ENCODE measurements around the gene CYP26A1. TPM values are rescaled to one million over a fixed set of nuclear protein-coding genes. Genes with fewer than 3 reads are reported as not detected.
A peak's percentile ranks its signal among the peaks of the same experiment; 100 is the strongest.

Gene CYP26A1
- total RNA-seq, 1 experiment from 2014 or later, result 0.17 TPM

GRCh38 chr10:93115661-93116383, 42.1 kb downstream of the CYP26A1 start:
- no peaks in the 10 kb centered on the region for H3K27me3 ChIP-seq (ENCODE audit: insufficient read depth, low read length)
- no TSS peak for BruUV-seq (replicated peaks)
- peaks cover 0 to 5% of the 10 kb centered on the region in 2 experiments; a peak in 2 of 4 replicates for H3K4me1 ChIP-seq (ENCODE audit: control insufficient read depth in 1 of 2, insufficient read depth in 2 of 2, low read length in 2 of 2)
- no peak overlapping the region for H3K27ac ChIP-seq (ENCODE audit: low read depth, low read length)
- no peak overlapping the region for H3K9ac ChIP-seq (ENCODE audit: low read length)
- no peaks in the 10 kb centered on the region for H4K20me1 ChIP-seq (ENCODE audit: insufficient read depth)
- peak; percentile 74 for DNase-seq (ENCODE audit: low read depth, low spot score)
- intact Hi-C loops (cut with micrococcal nuclease), result loop anchor here (2.0 to 5.0 kb wide), 2 partner anchors 173 to 236 kb away; no protein-coding TSS in a partner anchor
- no peak overlapping the region for H3K4me3 ChIP-seq (replicated peaks in 1 of 2; ENCODE audit: low read depth in 1 of 2, low read length in 2 of 2)
- RAD21 ChIA-PET (ENCODE audit: low non-redundant PET in 1 of 2, low total read pairs in 2 of 2, uncharacterized antibody in 2 of 2, unreplicated experiment in 2 of 2), result no interaction called here
- no peak for TF ChIP-seq POLR2AphosphoS5 (IDR thresholded peaks at IDR 0.05; ENCODE audit: low read depth, low read length)
- TF ChIP-seq, protein P1, sequence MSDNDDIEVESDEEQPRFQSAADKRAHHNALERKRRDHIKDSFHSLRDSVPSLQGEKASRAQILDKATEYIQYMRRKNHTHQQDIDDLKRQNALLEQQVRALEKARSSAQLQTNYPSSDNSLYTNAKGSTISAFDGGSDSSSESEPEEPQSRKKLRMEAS (IDR thresholded peaks at IDR 0.05), result no peak
- TF ChIP-seq RAD21 (IDR thresholded peaks at IDR 0.05; ENCODE audit: low read depth), result peak; percentile 69
- TF ChIP-seq, protein P2, sequence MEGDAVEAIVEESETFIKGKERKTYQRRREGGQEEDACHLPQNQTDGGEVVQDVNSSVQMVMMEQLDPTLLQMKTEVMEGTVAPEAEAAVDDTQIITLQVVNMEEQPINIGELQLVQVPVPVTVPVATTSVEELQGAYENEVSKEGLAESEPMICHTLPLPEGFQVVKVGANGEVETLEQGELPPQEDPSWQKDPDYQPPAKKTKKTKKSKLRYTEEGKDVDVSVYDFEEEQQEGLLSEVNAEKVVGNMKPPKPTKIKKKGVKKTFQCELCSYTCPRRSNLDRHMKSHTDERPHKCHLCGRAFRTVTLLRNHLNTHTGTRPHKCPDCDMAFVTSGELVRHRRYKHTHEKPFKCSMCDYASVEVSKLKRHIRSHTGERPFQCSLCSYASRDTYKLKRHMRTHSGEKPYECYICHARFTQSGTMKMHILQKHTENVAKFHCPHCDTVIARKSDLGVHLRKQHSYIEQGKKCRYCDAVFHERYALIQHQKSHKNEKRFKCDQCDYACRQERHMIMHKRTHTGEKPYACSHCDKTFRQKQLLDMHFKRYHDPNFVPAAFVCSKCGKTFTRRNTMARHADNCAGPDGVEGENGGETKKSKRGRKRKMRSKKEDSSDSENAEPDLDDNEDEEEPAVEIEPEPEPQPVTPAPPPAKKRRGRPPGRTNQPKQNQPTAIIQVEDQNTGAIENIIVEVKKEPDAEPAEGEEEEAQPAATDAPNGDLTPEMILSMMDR (IDR thresholded peaks at IDR 0.05 in 2 of 3, conservative IDR thresholded peaks at IDR 0.05 in 1 of 3; ENCODE audit: borderline replicate concordance in 1 of 3, insufficient read depth in 1 of 3, low read depth in 2 of 3, low read length in 2 of 3), result peak; percentile 47 to 70 (median 57); a peak in 5 of 6 replicates
- peak; percentile 79 for TF ChIP-seq CBX3 (IDR thresholded peaks at IDR 0.05; ENCODE audit: low read depth)
- TF ChIP-seq JUND (IDR thresholded peaks at IDR 0.05), result no peak
- TF ChIP-seq CEBPB (IDR thresholded peaks at IDR 0.05; ENCODE audit: low read depth), result no peak
- TF ChIP-seq FOSL1 (IDR thresholded peaks at IDR 0.05; ENCODE audit: low read depth), result no peak
- no peaks in the 10 kb centered on the region for H3K36me3 ChIP-seq (ENCODE audit: control insufficient read depth in 1 of 2, insufficient read depth in 2 of 2, low read length in 2 of 2)
- H3K4me2 ChIP-seq (ENCODE audit: low read length), result peak overlapping the region; percentile 5; the same call in 1 of the 2 replicates
- H3K9me2 ChIP-seq (ENCODE audit: insufficient read depth), result no peaks in the 10 kb centered on the region
- no peaks in the 10 kb centered on the region for H3K9me3 ChIP-seq (ENCODE audit: control insufficient read depth in 1 of 2, insufficient read depth in 1 of 2, low read depth in 1 of 2, low read length in 2 of 2)
- POLR2A ChIA-PET, result no interaction called here
- CTCF ChIA-PET, result interaction anchor here (0.5 to 2.0 kb wide), 11 partner anchors 11 to 367 kb away, joined by 3 to 9 read pairs (median 3); partner anchors contain the start of gene MYOF
- H2AFZ ChIP-seq (ENCODE audit: low read depth, low read length, poor library complexity, severe bottlenecking), result peak overlapping the region; percentile 74
- no peaks in the 10 kb centered on the region for H3K79me2 ChIP-seq (ENCODE audit: insufficient read depth, low read length)
- peak; percentile 94 for ATAC-seq
